ENCODE results near the gene RTN4R. TPM values are rescaled to one million over a fixed set of nuclear protein-coding genes. Genes with fewer than 3 reads are reported as not detected.

Gene RTN4R
- total RNA-seq, 1 experiment from 2014 or later: 11.1 TPM

DNA sequence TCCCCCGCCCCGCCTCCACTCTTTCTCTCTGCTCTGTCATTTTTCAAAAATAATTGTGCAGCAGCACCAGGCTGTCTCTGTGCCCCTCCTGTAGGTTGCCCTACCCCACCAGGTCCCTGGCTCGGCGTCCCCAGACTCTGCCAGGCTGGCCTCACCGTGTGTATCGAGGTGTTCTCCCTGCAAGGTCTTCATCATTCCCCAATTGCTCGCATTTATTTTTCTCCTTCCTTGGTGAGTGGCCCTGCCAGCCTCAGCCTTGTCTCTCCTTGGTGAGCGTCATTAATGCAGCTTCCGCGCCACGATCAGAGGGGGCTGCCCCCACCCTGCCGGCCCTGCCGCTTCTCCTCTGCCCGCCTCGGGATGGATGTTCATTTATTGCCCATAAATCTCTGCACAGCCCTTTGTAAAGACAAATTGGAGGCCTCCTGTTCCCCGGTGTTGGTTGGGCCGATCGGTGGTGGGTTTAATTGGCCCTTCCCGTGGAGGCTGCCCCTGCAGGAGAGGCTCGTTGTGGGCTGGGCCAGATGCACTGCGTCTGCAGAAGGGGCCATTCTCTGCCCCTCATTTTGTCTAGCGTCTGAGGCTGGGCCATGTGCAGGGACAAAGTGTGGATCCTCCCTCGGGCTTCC lies 33.2 kb downstream of the RTN4R start:
- H3K27me3 Mint-ChIP-seq (ENCODE audit: insufficient read depth, unreplicated experiment): no peaks in the 10 kb centered on the region
- no TSS peak for BruUV-seq (replicated peaks)
- Histone ChIP-seq H3K36me3 (ENCODE audit: control insufficient read depth, insufficient read depth, low read length) (no peaks in the 10 kb centered on the region), H3K4me1 (no peaks in the 10 kb centered on the region), H3K9me3 (no peaks in the 10 kb centered on the region), H3K27me3 (replicated peaks; ENCODE audit: control insufficient read depth, insufficient read depth, low read length) (no peaks in the 10 kb centered on the region), H3K4me3 (ENCODE audit: low read depth, low read length) (no peak overlapping the region)
- no peaks in the 10 kb centered on the region for H3K36me3 Mint-ChIP-seq (ENCODE audit: insufficient read depth, unreplicated experiment)
- no peaks in the 10 kb centered on the region for H3K4me1 Mint-ChIP-seq (ENCODE audit: low read depth, unreplicated experiment)
- ChIA-PET CTCF (no interaction called here), POLR2A (no interaction called here)
- intact Hi-C loops (cut with micrococcal nuclease; ENCODE audit: unreplicated experiment): no loop called here
- DNase-seq: no peak
- H3K27ac Mint-ChIP-seq (ENCODE audit: unreplicated experiment): no peak overlapping the region
- H3K9me3 Mint-ChIP-seq (ENCODE audit: unreplicated experiment): no peaks in the 10 kb centered on the region
- no peak overlapping the region for H3K4me3 Mint-ChIP-seq (ENCODE audit: unreplicated experiment)
- TF ChIP-seq, protein P1, sequence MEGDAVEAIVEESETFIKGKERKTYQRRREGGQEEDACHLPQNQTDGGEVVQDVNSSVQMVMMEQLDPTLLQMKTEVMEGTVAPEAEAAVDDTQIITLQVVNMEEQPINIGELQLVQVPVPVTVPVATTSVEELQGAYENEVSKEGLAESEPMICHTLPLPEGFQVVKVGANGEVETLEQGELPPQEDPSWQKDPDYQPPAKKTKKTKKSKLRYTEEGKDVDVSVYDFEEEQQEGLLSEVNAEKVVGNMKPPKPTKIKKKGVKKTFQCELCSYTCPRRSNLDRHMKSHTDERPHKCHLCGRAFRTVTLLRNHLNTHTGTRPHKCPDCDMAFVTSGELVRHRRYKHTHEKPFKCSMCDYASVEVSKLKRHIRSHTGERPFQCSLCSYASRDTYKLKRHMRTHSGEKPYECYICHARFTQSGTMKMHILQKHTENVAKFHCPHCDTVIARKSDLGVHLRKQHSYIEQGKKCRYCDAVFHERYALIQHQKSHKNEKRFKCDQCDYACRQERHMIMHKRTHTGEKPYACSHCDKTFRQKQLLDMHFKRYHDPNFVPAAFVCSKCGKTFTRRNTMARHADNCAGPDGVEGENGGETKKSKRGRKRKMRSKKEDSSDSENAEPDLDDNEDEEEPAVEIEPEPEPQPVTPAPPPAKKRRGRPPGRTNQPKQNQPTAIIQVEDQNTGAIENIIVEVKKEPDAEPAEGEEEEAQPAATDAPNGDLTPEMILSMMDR (IDR thresholded peaks at IDR 0.05; ENCODE audit: insufficient read depth in 1 of 2, low read depth in 1 of 2, low read length in 1 of 2, severe bottlenecking in 1 of 2, unreplicated experiment in 1 of 2): no peak

DNA sequence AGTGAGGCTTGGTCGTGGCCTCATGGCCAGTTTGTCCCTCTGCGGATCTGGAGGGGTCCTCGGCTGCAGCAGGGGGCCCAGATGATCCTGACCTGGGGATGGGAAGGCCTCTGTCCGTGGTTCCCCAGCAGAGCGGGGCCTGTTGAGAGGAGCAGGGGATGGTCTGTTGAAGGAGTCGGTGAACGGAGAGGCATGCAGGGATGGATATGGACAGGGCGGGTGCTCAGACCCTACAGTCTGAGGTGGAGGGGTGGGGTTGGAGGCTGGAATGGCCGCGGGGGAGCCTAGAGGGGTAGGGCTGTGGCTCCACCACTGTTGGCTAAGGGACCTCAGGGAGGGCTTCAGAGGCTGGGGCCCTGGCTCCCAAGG lies 33.8 kb downstream of the RTN4R start:
- H3K4me1 ChIP-seq: no peaks in the 10 kb centered on the region
- Mint-ChIP-seq H3K4me1 (ENCODE audit: low read depth, unreplicated experiment) (no peaks in the 10 kb centered on the region), H3K27me3 (ENCODE audit: insufficient read depth, unreplicated experiment) (no peaks in the 10 kb centered on the region), H3K9me3 (ENCODE audit: unreplicated experiment) (no peaks in the 10 kb centered on the region), H3K36me3 (ENCODE audit: insufficient read depth, unreplicated experiment) (no peaks in the 10 kb centered on the region), H3K4me3 (ENCODE audit: unreplicated experiment) (no peak overlapping the region), H3K27ac (ENCODE audit: unreplicated experiment) (no peak overlapping the region)
- H3K4me3 ChIP-seq (ENCODE audit: low read depth, low read length): no peak overlapping the region
- BruUV-seq (replicated peaks): no TSS peak
- no peak for DNase-seq
- H3K36me3 ChIP-seq (ENCODE audit: control insufficient read depth, insufficient read depth, low read length): no peaks in the 10 kb centered on the region
- ChIA-PET CTCF (no interaction called here), POLR2A (no interaction called here)
- TF ChIP-seq, protein P1 (IDR thresholded peaks at IDR 0.05; ENCODE audit: insufficient read depth in 1 of 2, low read depth in 1 of 2, low read length in 1 of 2, severe bottlenecking in 1 of 2, unreplicated experiment in 1 of 2): no peak
- no peaks in the 10 kb centered on the region for H3K9me3 ChIP-seq
- intact Hi-C loops (cut with micrococcal nuclease; ENCODE audit: unreplicated experiment): no loop called here
- H3K27me3 ChIP-seq (replicated peaks; ENCODE audit: control insufficient read depth, insufficient read depth, low read length): no peaks in the 10 kb centered on the region

DNA sequence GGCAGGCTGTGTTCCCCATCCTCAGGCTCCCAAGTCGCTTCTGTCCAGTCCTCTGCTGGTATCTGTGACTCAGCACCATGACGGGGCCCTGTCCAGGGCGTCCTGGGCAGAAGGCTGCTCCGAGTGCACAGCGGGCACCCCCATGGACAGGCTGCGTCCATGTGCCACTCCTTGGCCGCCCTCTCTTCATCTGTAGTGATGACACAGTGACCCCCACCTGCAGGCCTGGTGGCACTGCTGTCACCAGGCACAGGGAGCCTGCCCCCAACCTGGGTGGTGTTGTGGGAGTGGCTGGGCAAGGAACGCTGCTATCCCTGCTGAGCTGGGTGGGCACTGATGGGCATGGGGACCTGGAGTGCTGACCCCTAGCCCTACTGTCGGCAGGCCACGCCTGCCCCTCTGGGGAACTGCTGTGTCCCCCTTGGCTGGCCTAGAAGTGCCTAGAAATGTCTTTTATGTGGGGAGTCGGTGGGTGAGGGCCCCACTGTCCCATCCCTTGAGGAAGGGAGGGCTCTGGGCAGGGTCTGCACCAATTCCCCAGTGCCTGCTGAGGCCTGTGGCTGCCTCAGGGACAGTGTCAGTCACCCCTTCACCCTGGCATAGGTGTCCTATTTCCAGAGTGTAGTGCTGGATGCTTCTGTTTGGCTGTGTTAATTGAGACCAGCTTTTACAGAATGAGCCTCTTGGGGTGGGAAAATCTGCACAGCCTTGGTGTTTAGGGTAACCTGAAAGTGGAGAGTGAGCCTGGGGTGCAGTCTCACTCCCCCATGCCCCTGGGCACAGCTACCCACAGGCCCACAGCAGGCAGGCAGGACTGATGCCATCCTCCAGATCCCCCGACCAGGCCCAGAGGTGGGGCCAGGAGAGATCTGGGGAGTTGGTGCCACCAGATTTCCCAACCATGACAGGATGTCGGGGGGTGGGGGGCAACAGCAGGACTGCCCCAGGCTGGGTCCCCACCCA lies 34.5 kb downstream of the RTN4R start:
- POLR2A ChIA-PET: no interaction called here
- Mint-ChIP-seq H3K27ac (ENCODE audit: unreplicated experiment) (no peak overlapping the region), H3K36me3 (ENCODE audit: insufficient read depth, unreplicated experiment) (no peaks in the 10 kb centered on the region), H3K9me3 (ENCODE audit: unreplicated experiment) (no peaks in the 10 kb centered on the region), H3K4me1 (ENCODE audit: low read depth, unreplicated experiment) (no peaks in the 10 kb centered on the region), H3K27me3 (ENCODE audit: insufficient read depth, unreplicated experiment) (no peaks in the 10 kb centered on the region), H3K4me3 (ENCODE audit: unreplicated experiment) (no peak overlapping the region)
- TF ChIP-seq, protein P1 (IDR thresholded peaks at IDR 0.05; ENCODE audit: insufficient read depth in 1 of 2, low read depth in 1 of 2, low read length in 1 of 2, severe bottlenecking in 1 of 2, unreplicated experiment in 1 of 2): no peak
- no TSS peak for BruUV-seq (replicated peaks)
- Histone ChIP-seq H3K4me3 (ENCODE audit: low read depth, low read length) (no peak overlapping the region), H3K9me3 (no peaks in the 10 kb centered on the region), H3K36me3 (ENCODE audit: control insufficient read depth, insufficient read depth, low read length) (no peaks in the 10 kb centered on the region), H3K4me1 (no peaks in the 10 kb centered on the region), H3K27me3 (replicated peaks; ENCODE audit: control insufficient read depth, insufficient read depth, low read length) (no peaks in the 10 kb centered on the region)
- DNase-seq: no peak
- intact Hi-C loops (cut with micrococcal nuclease; ENCODE audit: unreplicated experiment): no loop called here
- CTCF ChIA-PET: no interaction called here

All from Caco-2 (cell line).